Stimulated activated CD8-positive, alpha-beta memory T cell treated with anti-CD3 and anti-CD28 coated beads, Interleukin-12 subunit alpha, Interleukin-12 subunit beta, amount 100 ng/mL, for 4 hours (primary cell): Measurements from ENCODE around the gene DNAH1.

ENCODE experiments used
- DNase-seq: peaks from one replicate; pipeline ENCODE4 v3.0.0-alpha.2; 2020; ENCODE audit warnings: low read depth

Gene DNAH1

DNA sequence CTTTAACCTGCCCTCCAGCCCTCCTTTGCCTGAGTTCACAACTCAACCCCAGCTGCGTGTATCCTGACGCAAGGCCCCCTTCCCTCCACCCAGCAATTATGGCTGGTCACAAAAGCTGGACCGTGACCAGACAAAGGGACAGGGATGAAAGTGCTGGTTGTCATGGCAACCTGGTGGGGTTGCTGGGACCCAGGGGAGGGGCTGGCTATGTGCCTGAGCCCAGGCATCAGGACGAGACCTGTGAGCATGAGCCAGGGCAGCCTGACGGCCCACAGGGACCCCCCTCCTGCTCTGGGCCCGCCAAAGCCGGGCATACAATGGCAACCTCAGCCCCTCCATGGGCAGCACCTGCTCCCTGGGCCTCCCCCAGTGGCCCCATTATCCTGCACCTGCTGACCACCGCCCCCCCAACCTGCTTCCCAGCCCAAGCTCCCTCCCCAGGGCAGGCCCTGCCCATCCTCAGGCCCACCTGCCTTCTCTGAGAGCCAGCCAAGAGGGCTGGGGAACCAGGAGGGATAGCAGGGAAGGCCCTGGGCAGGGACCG, 4.5 kb upstream of the DNAH1 start:
- DNase-seq: no peak

DNA sequence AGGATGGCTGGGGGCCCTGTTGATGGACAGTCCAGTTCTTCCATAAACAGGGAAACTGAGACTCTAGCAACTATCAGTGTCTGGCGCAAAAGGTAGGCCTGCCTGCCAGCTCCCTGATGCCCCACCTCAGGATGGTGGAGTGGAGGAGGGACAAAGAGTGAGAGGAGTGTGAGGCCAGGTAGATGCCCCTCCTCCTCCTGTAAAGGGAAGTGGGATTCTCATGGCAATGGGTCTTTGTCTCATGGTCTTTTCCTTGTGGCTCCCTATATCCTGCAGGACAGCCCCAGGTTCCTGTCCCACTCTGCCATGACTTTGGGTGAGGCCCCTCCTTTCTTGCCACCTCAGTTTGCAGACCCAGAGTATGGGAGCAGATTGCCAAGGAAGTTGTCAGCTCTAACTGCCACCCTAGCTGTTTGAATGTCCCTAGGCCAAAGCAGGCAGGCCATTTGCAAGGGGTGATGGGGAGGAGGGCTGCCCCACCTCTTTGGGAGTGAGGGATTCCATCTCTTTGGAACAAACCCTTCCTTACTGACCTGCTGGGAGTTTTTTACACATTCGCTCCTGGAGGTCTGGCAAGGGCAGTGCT, 2.8 kb upstream of the DNAH1 start:
- DNase-seq: no peak

- no peak for DNase-seq
Observed at GRCh38 chr3:52313774-52314188, 2.3 kb upstream of the DNAH1 start.

GRCh38 chr3:52314489-52314888, 1.6 kb upstream of the DNAH1 start:
- no peak for DNase-seq

DNA sequence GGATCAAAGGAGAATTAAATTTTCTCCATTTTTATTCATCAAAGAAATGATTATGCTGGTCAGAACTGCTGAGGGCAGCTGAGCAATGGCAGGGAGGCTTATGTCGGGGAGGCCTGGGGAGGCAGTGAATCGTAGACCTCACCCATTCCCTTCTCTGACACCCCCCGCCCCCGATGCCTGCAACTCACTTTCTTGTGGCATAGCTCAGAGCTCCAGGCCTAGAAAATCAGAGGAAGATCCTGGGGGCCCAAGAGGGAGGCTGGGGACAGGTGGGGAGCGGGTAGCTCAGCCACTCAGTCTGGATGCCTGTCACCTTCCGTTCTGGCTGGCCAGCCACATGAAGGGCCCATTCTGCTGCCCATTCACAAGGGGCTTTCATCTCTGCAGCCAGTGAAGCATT, 1.1 kb upstream of the DNAH1 start:
- DNase-seq: no peak

DNA sequence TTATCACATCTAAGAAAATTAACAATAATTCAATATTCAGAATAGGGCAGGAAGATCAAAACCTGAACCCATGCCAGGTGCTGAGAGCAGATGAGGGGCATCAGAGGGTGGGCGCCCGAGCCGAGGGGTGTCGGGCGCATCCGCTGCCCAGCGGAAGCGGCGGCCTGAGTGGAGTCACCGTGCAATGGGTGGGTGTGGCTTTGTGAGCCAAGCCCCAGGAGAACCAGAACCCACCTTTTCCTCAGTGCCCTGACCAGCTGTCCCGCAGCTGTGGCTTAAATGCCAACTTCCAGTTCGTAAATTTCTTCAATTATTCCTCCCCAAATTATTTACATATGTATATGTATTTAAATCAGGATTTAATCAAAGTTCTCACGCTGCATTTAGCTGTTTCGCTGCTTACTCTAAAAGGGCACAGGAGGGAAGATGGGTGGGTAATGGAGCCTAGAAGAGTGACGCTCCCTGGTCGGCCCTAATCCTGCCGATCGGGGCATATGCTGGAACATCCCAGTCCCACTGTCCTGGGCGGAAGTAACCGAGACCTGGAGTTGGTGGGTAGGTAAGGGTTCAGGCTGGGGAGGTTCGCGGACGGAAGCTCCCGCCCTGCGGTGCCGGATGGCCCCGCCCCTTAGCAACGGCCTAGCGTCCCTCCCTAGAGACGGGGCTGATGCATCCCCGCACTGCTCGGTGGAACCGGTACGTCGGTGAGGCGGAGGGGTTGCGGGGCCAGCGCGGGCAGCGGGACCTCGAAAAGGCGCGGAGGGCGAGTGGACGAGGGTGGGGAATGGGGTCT, 1.3 kb downstream of the DNAH1 start:
- peak; percentile 54 for DNase-seq

DNA sequence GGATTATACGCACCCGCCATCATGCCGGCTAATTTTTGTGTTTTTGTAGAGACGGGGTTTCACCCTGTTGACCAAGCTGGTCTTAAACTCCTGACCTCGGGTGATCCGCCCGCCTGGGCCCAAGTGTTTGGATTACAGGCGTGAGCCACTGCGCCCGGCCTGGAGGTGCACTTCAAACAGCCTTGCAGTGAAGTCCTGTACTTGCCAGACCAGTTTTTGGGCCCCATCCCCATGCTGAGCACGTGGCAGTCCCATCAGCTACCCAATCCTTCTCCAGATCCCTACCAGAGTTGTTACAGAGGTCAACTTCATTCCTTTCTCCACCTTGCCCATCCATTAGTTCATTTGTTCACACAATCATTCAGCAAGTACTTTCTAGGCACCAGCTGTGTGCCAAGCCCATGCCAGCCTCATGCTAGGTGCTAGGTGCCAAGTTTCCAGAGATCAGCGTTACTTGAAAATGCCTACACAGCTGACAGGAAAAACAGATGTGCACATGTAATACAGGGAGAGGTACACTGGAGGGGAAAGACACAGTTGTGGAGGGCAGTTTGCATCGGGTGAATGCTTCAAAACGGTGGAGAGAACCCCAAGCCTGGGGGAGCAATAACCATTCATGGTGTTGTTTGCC, 2.2 kb downstream of the DNAH1 start:
- no peak for DNase-seq

- DNase-seq: no peak
Observed at GRCh38 chr3:52319921-52320595, 3.9 kb downstream of the DNAH1 start.

- DNase-seq: no peak
Observed at GRCh38 chr3:52321481-52321880, 5.4 kb downstream of the DNAH1 start.

GRCh38 chr3:52322466-52322865, 6.3 kb downstream of the DNAH1 start:
- DNase-seq: no peak

GRCh38 chr3:52323526-52324295, 7.6 kb downstream of the DNAH1 start:
- DNase-seq: no peak

DNA sequence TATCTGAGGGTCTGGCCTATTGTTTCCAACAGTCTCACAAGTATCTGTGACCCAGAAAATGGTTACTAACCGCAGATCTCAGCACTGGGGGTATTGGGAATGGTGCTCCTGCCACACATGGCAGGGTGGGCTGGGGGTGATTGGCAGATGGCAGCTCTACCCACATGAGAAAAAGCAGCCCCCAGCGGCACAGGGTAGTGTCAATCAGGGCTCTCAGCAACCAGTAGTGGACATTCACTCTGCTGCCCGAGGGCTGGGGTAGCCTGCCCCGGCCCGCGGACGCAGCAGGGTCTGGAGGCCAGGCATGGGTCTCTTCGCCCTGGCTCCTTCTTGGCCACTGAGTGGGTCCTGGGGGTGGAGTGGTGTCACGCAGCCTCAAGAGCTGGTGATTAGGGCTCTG, 8.6 kb downstream of the DNAH1 start:
- no peak for DNase-seq

- no peak for DNase-seq
Observed at GRCh38 chr3:52325686-52326085, 9.6 kb downstream of the DNAH1 start.

- no peak for DNase-seq
Observed at GRCh38 chr3:52326976-52327375, 10.9 kb downstream of the DNAH1 start.

- no peak for DNase-seq
Observed at GRCh38 chr3:52327486-52328290, 11.6 kb downstream of the DNAH1 start.

DNA sequence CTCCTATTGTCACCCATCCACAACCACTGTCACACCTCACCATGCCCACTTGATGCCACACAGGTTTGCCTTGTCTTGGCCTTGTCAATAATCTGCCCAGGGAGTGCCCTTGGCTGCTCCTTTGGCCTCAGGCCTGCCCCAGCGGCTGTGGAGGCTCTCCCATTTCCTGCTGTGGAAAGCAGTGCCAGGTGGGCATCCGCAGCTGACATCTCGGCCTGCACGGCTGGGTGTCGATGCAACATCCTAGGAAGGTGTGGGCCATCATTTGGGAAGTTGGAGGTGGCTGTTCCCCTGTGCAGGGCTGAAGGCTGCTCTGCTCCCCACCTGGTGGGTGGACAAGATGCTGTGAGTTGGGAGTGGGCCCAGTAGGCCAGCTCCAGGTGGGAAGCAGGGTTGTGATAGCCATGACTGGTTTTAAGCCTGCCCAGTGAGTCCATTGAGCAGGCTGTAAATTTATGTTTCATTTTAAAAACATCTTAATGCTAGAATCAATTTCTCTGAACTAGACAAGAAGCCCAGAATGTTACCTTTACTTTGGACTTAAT, 12.5 kb downstream of the DNAH1 start:
- DNase-seq: no peak

DNA sequence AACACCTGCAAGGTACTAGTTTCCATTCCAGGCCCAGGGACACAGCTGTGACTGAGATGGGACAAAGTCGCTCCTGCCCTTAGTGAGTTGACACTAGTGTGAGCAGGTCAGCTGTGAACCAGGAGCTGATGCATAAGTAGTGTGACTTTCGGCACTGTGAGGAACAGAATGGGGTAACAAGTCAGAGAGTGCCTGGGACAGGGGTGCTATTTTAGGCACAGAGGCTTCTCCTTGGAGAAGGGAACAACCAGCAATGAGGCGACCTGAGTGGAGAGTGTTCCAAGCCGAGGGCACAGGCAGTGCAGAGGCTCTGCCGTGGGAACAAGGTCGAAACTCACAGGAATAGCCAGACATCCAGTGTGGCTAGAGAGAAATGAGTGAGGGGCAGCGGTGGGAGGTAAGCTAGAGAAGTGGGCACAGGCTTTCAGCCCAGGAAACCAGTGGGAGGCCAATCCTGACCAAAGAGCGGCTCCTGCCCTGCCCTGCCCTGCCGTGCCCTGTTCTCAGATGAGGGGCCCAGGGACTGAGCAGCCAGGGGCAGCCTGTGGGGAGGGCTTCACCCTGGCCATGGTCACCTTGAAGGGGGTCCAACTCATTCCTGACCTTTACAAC, 14.2 kb downstream of the DNAH1 start:
- no peak for DNase-seq

GRCh38 chr3:52331091-52331490, 15.0 kb downstream of the DNAH1 start:
- no peak for DNase-seq

- no peak for DNase-seq
Observed at GRCh38 chr3:52331906-52332305, 15.8 kb downstream of the DNAH1 start.

DNA sequence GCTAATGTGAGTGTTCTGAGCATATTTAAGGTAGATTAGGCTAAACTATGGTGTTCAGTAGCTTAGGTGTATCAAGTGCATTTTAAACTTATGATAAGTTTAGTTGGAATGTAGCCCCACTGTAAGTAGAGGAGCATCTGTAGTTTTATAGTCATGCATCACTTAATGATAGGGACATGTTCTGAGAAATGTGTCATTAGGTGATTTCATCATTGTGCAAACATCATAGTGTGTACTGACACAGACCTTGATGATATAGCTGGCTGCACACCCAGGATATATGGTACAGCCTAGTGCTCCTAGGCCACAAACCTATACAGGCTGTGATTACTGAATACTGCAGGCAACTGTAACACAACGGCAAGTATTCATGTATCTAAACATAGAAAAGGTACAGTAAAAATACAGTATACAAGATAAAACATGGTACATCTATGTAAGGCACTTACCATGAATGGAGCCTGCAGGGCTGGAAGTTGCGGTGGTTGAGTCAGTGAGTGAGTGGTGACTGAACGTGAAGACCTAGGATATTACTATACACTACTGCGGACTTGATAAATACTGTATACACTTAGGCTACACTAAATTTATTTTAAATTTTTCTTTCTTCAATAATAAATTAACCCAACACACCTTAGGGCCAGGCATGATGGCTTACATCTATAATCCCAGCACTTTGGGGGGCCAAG, 17.9 kb downstream of the DNAH1 start:
- DNase-seq: no peak
